ENCODE measurements around the gene GRK2. TPM values are rescaled to one million over a fixed set of nuclear protein-coding genes. Genes with fewer than 3 reads are reported as not detected.
A peak's percentile ranks its signal among the peaks of the same experiment; 100 is the strongest.

Gene GRK2
- total and polyA plus RNA-seq, 2 of the 13 experiments (the other 11 are each of a cell fraction or from before 2014, with no cell fraction given): 31.3 to 42.4 TPM

GRCh38 chr11:67240576-67241389 lies 25.5 kb upstream of the GRK2 start (continued):
- TF ChIP-seq ZFP62 (CRISPR knock-in tag; IDR thresholded peaks at IDR 0.05) (no peak), HNRNPUL1 (IDR thresholded peaks at IDR 0.05; ENCODE audit: low read depth, low read length) (no peak), ZNF570 (CRISPR knock-in tag; IDR thresholded peaks at IDR 0.05; ENCODE audit: borderline replicate concordance) (no peak), TCF7L2 (IDR thresholded peaks at IDR 0.05; ENCODE audit: low read depth, low read length) (no peak), EZH2 (conservative IDR thresholded peaks at IDR 0.05; ENCODE audit: low read depth, low read length) (no peak), PRMT3 (CRISPR knock-in tag; IDR thresholded peaks at IDR 0.05; ENCODE audit: borderline replicate concordance, low read depth) (no peak), ZNF407 (CRISPR knock-in tag; IDR thresholded peaks at IDR 0.05; ENCODE audit: not compliant biosample characterization) (peak; percentile 47), MED1 (CRISPR knock-in tag; IDR thresholded peaks at IDR 0.05) (no peak), SAP130 (CRISPR knock-in tag; IDR thresholded peaks at IDR 0.05; ENCODE audit: low read depth) (peak; percentile 86), ETV6 (CRISPR knock-in tag; conservative IDR thresholded peaks at IDR 0.05) (no peak), SNAPC4 (CRISPR knock-in tag; IDR thresholded peaks at IDR 0.05) (0 out of 2 replicates have a peak, but pooled peaks have one; percentile 35), ZNF780A (CRISPR knock-in tag; IDR thresholded peaks at IDR 0.05) (no peak), TAF1 (CRISPR knock-in tag; IDR thresholded peaks at IDR 0.05) (peak; percentile 24; the same call in 1 of the 2 replicates), DMAP1 (CRISPR knock-in tag; IDR thresholded peaks at IDR 0.05) (no peak; the same call in 1 of the 2 replicates), HOXD1 (CRISPR knock-in tag; IDR thresholded peaks at IDR 0.05) (no peak), KDM5A (IDR thresholded peaks at IDR 0.05; ENCODE audit: borderline replicate concordance, low read length) (0 out of 2 replicates have a peak, but pooled peaks have one; percentile 15), HIVEP1 (CRISPR knock-in tag; IDR thresholded peaks at IDR 0.05) (no peak)

Data from HepG2 (cell line).